Right lobe of liver (tissue), 4 donors: ENCODE results near the gene DHFR.

Experiments used
- POLR2A ChIP-seq: fragments of 450-650 bp; IDR thresholded peaks from one replicate; pipeline ENCODE4 v1.6.1; 2017; ENCODE audit warnings: antibody characterized with exemption, mild to moderate bottlenecking
- TF ChIP-seq, protein P1 (sequence below), 4 donors: fragments of 200-600 bp in 3 of 4; fragments of 450-650 bp in 1 of 4; IDR thresholded peaks; one replicate each; pipeline versions ENCODE4 v1.5.1 to v1.8.0; 2016 to 2022; ENCODE audit warnings: antibody characterized with exemption in 4 of 4, mild to moderate bottlenecking in 2 of 4
- donor health status: DM: no; HTN: no; CAD: no.
- donor health status: DM: no; HTN: no; CAD: no.
- donor health status: DM: no; HTN: yes; CAD: no.

DNA sequence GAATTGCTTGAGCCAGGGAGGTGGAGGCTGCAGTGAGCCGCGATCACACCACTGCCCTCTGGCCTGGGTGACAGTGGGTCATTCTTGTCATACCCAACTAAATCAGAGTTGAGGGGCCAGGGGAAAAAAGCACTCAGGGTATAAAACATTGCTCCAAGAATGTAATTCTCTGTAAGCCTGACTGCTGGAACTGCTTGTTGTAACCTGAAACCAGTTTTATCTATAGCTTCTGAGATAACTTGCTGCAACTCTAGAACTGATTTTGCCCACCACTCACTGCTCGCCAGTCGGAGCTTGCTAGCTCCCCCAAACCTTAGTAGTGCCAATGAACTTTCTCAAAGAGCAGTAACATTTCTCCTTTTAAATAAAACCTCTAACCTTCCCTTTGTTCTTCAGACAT is 9.9 kb downstream of the DHFR start:
- TF ChIP-seq, protein P1, sequence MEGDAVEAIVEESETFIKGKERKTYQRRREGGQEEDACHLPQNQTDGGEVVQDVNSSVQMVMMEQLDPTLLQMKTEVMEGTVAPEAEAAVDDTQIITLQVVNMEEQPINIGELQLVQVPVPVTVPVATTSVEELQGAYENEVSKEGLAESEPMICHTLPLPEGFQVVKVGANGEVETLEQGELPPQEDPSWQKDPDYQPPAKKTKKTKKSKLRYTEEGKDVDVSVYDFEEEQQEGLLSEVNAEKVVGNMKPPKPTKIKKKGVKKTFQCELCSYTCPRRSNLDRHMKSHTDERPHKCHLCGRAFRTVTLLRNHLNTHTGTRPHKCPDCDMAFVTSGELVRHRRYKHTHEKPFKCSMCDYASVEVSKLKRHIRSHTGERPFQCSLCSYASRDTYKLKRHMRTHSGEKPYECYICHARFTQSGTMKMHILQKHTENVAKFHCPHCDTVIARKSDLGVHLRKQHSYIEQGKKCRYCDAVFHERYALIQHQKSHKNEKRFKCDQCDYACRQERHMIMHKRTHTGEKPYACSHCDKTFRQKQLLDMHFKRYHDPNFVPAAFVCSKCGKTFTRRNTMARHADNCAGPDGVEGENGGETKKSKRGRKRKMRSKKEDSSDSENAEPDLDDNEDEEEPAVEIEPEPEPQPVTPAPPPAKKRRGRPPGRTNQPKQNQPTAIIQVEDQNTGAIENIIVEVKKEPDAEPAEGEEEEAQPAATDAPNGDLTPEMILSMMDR (IDR thresholded peaks at IDR 0.05): no peak
- TF ChIP-seq POLR2A: no peak
